GM23248 (cell line): Measurements from ENCODE around the gene PTGER2. TPM values are rescaled to one million over a fixed set of nuclear protein-coding genes. Genes with fewer than 3 reads are reported as not detected.

ENCODE experiments used
- DNase-seq: peaks from one replicate; pipeline ENCODE4 v3.0.0-alpha.2; 2015
- H2AFZ ChIP-seq: fragments of 200-600 bp; sonication (generic); 2 replicates; pipeline ENCODE4 v1.6.1; 2016; ENCODE audit warnings: antibody characterized with exemption
- H3F3A ChIP-seq: fragments of 200-600 bp; sonication (generic); 2 replicates; pipeline ENCODE4 v1.6.1; 2016; ENCODE audit warnings: mild to moderate bottlenecking, antibody characterized with exemption, mixed run types; ENCODE audit not compliant: insufficient read depth
- H3K27ac ChIP-seq: fragments of 200-600 bp; sonication (generic); 2 replicates; pipeline ENCODE4 v1.5.1; 2016; ENCODE audit warnings: mild to moderate bottlenecking
- H3K27me3 ChIP-seq: fragments of 200-600 bp; sonication (generic); replicated peaks from 2 replicates; pipeline ENCODE4 v1.6.1; 2016; ENCODE audit warnings: mild to moderate bottlenecking; ENCODE audit not compliant: insufficient read depth
- H3K36me3 ChIP-seq: fragments of 200-600 bp; sonication (generic); 2 replicates; pipeline ENCODE4 v1.6.1; 2016; ENCODE audit warnings: low read depth, mild to moderate bottlenecking
- H3K4me1 ChIP-seq: fragments of 200-600 bp; sonication (generic); 2 replicates; pipeline ENCODE4 v1.6.1; 2016; ENCODE audit warnings: mild to moderate bottlenecking; ENCODE audit not compliant: insufficient read depth
- H3K4me2 ChIP-seq: fragments of 200-600 bp; sonication (generic); one replicate; pipeline ENCODE4 v1.6.1; 2016; ENCODE audit warnings: mild to moderate bottlenecking; ENCODE audit not compliant: unreplicated experiment
- H3K4me3 ChIP-seq: fragments of 200-600 bp; sonication (generic); 2 replicates; pipeline ENCODE4 v1.5.1; 2016; ENCODE audit warnings: mild to moderate bottlenecking
- H3K79me2 ChIP-seq: fragments of 200-600 bp; sonication (generic); 2 replicates; pipeline ENCODE4 v1.6.1; 2016; ENCODE audit warnings: mild to moderate bottlenecking; ENCODE audit not compliant: insufficient read depth
- H3K9ac ChIP-seq: fragments of 200-600 bp; sonication (generic); 2 replicates; pipeline ENCODE4 v1.6.1; 2016; ENCODE audit warnings: mild to moderate bottlenecking
- H3K9me2 ChIP-seq: fragments of 200-600 bp; sonication (generic); 2 replicates; pipeline ENCODE4 v1.6.1; 2016; ENCODE audit warnings: mixed run types, mild to moderate bottlenecking, moderate library complexity; ENCODE audit not compliant: insufficient read depth
- H3K9me3 ChIP-seq: fragments of 200-600 bp; sonication (generic); one replicate; pipeline ENCODE4 v1.6.1; 2017; ENCODE audit warnings: low read depth
- H4K20me1 ChIP-seq: fragments of 200-600 bp; sonication (generic); 2 replicates; pipeline ENCODE4 v1.6.0; 2016; ENCODE audit not compliant: insufficient read depth
- EZH2 ChIP-seq: fragments of 200-600 bp; sonication (generic); IDR thresholded peaks from 2 replicates; pipeline ENCODE4 v1.6.1; 2018; ENCODE audit warnings: antibody characterized with exemption, mild to moderate bottlenecking; ENCODE audit not compliant: insufficient read depth, poor library complexity, severe bottlenecking
- EZH2phosphoT487 ChIP-seq: fragments of 200-600 bp; sonication (generic); IDR thresholded peaks from 2 replicates; pipeline ENCODE4 v1.6.1; 2018; ENCODE audit warnings: antibody characterized with exemption, moderate library complexity, mild to moderate bottlenecking, low read depth; ENCODE audit not compliant: insufficient read depth
- WGBS, 2 experiments: methylation state at CpG; one replicate each; pipeline ENCODE4 v1.1.6; 2015 to 2017; ENCODE audit warnings: low lambda C conversion rate in 2 of 2, low coverage in 1 of 2; ENCODE audit errors: missing lambda C conversion rate in 2 of 2; 5-methylcytosine and 5-hydroxymethylcytosine counted together
- in situ Hi-C: fragments of 300-500 bp; cut with MboI; formaldehyde crosslinking; loops from 2 replicates; pipeline ENCODE4 v1.15.0; 2020
- polyA plus RNA-seq: library from polyadenylated mRNA; unstranded; fragments of >200 nt; fragmentation: Nextera tagmentation; extraction: Ambion mirVana; gene quantifications from 2 replicates; pipeline ENCODE4 v1.2.1, GENCODE V29; 2016
- total RNA-seq: library from RNA; depleted of rRNA; stranded (reverse); fragments of >200 nt; shearing (Covaris generic); gene quantifications from 2 replicates; pipeline ENCODE4 v1.2.3, GENCODE V29; 2014

PTGER2 gene
- total and polyA plus RNA-seq, 2 experiments from 2014 or later, result 6.2 to 9.1 TPM

DNA sequence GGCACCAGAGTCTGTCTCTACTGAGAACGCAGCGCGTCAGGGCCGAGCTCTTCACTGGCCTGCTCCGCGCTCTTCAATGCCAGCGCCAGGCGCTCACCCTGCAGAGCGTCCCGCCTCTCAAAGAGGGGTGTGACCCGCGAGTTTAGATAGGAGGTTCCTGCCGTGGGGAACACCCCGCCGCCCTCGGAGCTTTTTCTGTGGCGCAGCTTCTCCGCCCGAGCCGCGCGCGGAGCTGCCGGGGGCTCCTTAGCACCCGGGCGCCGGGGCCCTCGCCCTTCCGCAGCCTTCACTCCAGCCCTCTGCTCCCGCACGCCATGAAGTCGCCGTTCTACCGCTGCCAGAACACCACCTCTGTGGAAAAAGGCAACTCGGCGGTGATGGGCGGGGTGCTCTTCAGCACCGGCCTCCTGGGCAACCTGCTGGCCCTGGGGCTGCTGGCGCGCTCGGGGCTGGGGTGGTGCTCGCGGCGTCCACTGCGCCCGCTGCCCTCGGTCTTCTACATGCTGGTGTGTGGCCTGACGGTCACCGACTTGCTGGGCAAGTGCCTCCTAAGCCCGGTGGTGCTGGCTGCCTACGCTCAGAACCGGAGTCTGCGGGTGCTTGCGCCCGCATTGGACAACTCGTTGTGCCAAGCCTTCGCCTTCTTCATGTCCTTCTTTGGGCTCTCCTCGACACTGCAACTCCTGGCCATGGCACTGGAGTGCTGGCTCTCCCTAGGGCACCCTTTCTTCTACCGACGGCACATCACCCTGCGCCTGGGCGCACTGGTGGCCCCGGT is 46.4 kb upstream of the PTGER2 start, which contains the start of gene PTGDR:
TSS of gene PTGDR (plus strand) at position 198 of the 778 bp plus-strand sequence. CDS start at position 315, 117 bp downstream.
- H4K20me1 ChIP-seq, result no peaks in the 10 kb centered on the region
- H3K27ac ChIP-seq, result peak within 1 kb of the TSS; percentile 61
- no peaks in the 10 kb centered on the region for H3K36me3 ChIP-seq
- H3K4me3 ChIP-seq, result peak within 1 kb of the TSS; percentile 69
- peaks cover 24% of the 10 kb centered on the region for H3K4me1 ChIP-seq
- 4 to 6% methylated on average over 55 to 62 of the region's 63 CpGs for WGBS, 2 experiments
- H3K9ac ChIP-seq, result no peak within 1 kb of the TSS
- peak within 1 kb of the TSS; percentile 78 for H2AFZ ChIP-seq
- peak within 1 kb of the TSS; percentile 80 for H3K4me2 ChIP-seq
- TF ChIP-seq EZH2phosphoT487, result no peak
- no peak for TF ChIP-seq EZH2
- in situ Hi-C loops, result no loop called here
- H3K9me3 ChIP-seq, result no peaks in the 10 kb centered on the region
- H3K9me2 ChIP-seq, result no peaks in the 10 kb centered on the region
- no peaks in the 10 kb centered on the region for H3K79me2 ChIP-seq
- H3F3A ChIP-seq, result peaks cover 15% of the 10 kb centered on the region
- H3K27me3 ChIP-seq, result peaks cover 18% of the 10 kb centered on the region
- DNase-seq, result peak; percentile 53

DNA sequence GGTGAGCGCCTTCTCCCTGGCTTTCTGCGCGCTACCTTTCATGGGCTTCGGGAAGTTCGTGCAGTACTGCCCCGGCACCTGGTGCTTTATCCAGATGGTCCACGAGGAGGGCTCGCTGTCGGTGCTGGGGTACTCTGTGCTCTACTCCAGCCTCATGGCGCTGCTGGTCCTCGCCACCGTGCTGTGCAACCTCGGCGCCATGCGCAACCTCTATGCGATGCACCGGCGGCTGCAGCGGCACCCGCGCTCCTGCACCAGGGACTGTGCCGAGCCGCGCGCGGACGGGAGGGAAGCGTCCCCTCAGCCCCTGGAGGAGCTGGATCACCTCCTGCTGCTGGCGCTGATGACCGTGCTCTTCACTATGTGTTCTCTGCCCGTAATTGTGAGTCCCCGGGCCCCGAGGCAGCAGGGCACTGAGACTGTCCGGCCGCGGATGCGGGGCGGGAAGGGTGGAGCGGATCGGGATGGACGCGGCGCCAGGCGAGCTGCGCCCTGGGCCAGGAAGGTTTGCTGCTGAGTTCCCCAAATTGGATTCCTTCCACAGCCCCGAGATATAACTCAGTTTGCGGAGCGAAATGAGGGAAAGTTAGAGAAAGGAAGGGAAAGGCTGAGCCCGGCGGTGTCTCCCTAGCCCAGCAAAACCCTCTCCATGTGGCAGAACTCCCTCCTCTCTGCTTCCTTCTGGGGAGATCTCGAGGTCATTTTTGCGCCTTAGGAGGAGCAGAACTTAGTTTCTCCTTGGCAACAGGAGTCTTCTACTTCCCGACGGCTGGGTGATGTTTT is 45.6 kb upstream of the PTGER2 start:
- H3K79me2 ChIP-seq, result no peaks in the 10 kb centered on the region
- TF ChIP-seq EZH2 (peak; percentile 55), EZH2phosphoT487 (no peak)
- H4K20me1 ChIP-seq, result no peaks in the 10 kb centered on the region
- peaks cover 15% of the 10 kb centered on the region for H3F3A ChIP-seq
- WGBS, 2 experiments, result 2 to 3% methylated on average over 53 to 54 of the region's 54 CpGs
- no peaks in the 10 kb centered on the region for H3K9me2 ChIP-seq
- H3K4me2 ChIP-seq, result peak overlapping the region; percentile 80
- no peaks in the 10 kb centered on the region for H3K9me3 ChIP-seq
- no peak overlapping the region for H3K27ac ChIP-seq
- in situ Hi-C loops, result no loop called here
- peaks cover 18% of the 10 kb centered on the region for H3K27me3 ChIP-seq
- peak; percentile 61 for DNase-seq
- no peaks in the 10 kb centered on the region for H3K36me3 ChIP-seq
- peak overlapping the region; percentile 69 for H3K4me3 ChIP-seq
- H3K4me1 ChIP-seq, result peaks cover 24% of the 10 kb centered on the region
- peak overlapping the region; percentile 78 for H2AFZ ChIP-seq
- H3K9ac ChIP-seq, result no peak overlapping the region

DNA sequence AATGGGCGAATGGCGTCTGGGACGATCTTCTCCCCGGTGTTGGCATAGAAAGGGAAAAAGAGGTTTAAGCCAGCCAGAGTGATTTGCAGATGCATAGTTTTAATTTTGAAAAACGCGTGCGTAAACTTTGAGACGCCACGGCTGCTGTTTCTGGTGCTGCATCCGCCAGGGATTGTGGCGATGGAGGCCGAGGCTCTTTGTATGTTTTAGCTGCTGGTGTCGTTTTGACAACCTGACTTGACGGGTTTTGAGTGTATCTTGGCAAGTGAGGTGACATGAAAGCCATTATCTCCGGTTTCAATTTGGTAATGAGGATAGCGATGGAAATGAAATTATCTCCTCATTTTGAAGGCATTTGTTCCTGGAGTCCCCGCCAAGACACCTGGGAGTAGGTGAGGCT is 45.0 kb upstream of the PTGER2 start:
- no peaks in the 10 kb centered on the region for H3K36me3 ChIP-seq
- peaks cover 18% of the 10 kb centered on the region for H3K27me3 ChIP-seq
- peak overlapping the region; percentile 80 for H3K4me2 ChIP-seq
- 40 to 46% methylated on average over 17 of the region's 17 CpGs for WGBS, 2 experiments
- no peaks in the 10 kb centered on the region for H4K20me1 ChIP-seq
- TF ChIP-seq EZH2 (no peak), EZH2phosphoT487 (no peak)
- peaks cover 24% of the 10 kb centered on the region for H3K4me1 ChIP-seq
- peaks cover 15% of the 10 kb centered on the region for H3F3A ChIP-seq
- no peak overlapping the region for H3K9ac ChIP-seq
- H2AFZ ChIP-seq, result peak overlapping the region; percentile 78; the same call in 1 of the 2 replicates
- no peak overlapping the region for H3K27ac ChIP-seq
- no peaks in the 10 kb centered on the region for H3K79me2 ChIP-seq
- H3K9me2 ChIP-seq, result no peaks in the 10 kb centered on the region
- in situ Hi-C loops, result no loop called here
- no peak for DNase-seq
- peak overlapping the region; percentile 69 for H3K4me3 ChIP-seq
- H3K9me3 ChIP-seq, result no peaks in the 10 kb centered on the region

GRCh38 chr14:52269982-52270381 is 44.1 kb upstream of the PTGER2 start:
- Histone ChIP-seq H3K9me3 (no peaks in the 10 kb centered on the region), H3K27me3 (peaks cover 18% of the 10 kb centered on the region), H3K36me3 (no peaks in the 10 kb centered on the region), H3F3A (peaks cover 15% of the 10 kb centered on the region), H4K20me1 (no peaks in the 10 kb centered on the region), H3K9ac (no peak overlapping the region), H3K4me1 (peaks cover 24% of the 10 kb centered on the region), H3K79me2 (no peaks in the 10 kb centered on the region), H3K4me2 (no peak overlapping the region), H3K4me3 (no peak overlapping the region), H3K9me2 (no peaks in the 10 kb centered on the region), H3K27ac (no peak overlapping the region), H2AFZ (no peak overlapping the region)
- in situ Hi-C loops, result loop anchor here (10.0 kb wide), 1 partner anchor 265 kb away; no protein-coding TSS in a partner anchor
- 70% methylated on average over 8 of the region's 8 CpGs for WGBS, 2 experiments
- DNase-seq, result no peak
- TF ChIP-seq EZH2phosphoT487 (no peak), EZH2 (no peak)
